ENCODE results near the gene PRR7.
A peak's percentile ranks its signal among the peaks of the same experiment; 100 is the strongest.

The PRR7 gene

DNA sequence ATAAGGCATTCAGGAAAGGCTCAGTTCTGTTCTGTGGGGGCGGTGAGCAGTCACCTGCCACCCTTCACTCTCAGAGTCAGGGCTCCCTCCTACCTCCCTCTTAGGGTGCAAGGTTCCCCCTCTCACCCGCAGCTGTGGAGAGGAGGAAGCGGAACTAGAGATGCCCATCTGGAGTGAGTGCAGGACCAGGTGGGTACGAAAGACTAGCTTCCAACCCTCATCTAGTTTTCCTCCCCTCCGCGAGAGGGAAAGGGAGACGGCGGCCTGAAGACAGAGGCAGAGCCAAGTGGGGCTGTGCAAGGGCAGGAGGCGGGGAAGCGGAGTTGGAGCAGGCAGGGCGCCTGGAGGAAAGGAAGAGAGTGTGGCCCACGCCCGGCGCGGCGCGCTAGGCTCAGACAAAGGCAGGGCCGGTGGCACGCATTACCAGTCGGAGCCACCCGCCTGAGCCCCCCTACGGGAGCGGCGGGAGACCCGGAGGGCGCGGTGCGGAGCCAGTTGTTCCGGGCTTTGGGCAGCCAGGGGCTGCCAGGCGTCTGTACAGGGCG is 7.3 kb downstream of the PRR7 start:
- no peak for DNase-seq (ENCODE audit: low read depth, low spot score)
- in situ Hi-C loops (cut with HindIII; ENCODE audit: low sequenced_read_pairs): no loop called here
- TF ChIP-seq, protein P1, sequence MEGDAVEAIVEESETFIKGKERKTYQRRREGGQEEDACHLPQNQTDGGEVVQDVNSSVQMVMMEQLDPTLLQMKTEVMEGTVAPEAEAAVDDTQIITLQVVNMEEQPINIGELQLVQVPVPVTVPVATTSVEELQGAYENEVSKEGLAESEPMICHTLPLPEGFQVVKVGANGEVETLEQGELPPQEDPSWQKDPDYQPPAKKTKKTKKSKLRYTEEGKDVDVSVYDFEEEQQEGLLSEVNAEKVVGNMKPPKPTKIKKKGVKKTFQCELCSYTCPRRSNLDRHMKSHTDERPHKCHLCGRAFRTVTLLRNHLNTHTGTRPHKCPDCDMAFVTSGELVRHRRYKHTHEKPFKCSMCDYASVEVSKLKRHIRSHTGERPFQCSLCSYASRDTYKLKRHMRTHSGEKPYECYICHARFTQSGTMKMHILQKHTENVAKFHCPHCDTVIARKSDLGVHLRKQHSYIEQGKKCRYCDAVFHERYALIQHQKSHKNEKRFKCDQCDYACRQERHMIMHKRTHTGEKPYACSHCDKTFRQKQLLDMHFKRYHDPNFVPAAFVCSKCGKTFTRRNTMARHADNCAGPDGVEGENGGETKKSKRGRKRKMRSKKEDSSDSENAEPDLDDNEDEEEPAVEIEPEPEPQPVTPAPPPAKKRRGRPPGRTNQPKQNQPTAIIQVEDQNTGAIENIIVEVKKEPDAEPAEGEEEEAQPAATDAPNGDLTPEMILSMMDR (IDR thresholded peaks at IDR 0.05; ENCODE audit: low read depth, low read length): no peak
- peak overlapping the region; percentile 27 for H3K4me3 ChIP-seq (ENCODE audit: low read depth, low read length)

DNA sequence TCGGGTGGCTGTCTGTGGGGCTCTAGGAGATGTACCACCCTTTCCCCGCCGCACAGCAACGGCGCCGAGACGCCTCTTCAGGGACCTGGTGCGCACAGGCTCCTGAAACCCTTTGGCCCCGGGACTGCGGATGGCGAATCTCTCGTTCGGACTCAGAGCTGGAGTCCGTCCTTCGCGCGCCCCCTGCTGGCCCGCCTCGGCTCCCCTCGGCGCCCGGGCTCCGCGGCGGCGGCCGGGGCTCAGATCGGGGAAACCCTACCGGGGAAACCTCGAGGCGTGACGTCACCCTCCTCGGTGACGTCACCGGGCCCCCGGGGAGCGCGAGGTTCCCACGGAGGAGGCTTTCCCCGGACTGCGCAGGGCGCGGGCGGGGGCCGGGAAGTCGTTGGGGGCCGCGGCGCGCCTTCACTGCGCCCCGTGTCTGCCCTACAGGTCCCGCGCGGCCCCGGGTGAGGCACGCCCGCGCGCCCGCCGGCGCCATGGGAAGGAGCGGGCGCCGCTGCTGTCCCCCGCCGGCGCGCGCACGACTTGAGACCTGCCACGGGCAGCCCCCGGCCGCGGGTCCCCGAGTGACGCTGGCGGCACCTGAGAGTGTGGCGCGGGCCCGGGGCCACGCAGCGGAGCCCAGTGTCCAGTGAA is 7.9 kb downstream of the PRR7 start:
- in situ Hi-C loops (cut with HindIII; ENCODE audit: low sequenced_read_pairs): no loop called here
- peak overlapping the region; percentile 27 for H3K4me3 ChIP-seq (ENCODE audit: low read depth, low read length)
- TF ChIP-seq, protein P1 (IDR thresholded peaks at IDR 0.05; ENCODE audit: low read depth, low read length): peak; percentile 79
- peak; percentile 89 for DNase-seq (ENCODE audit: low read depth, low spot score)

DNA sequence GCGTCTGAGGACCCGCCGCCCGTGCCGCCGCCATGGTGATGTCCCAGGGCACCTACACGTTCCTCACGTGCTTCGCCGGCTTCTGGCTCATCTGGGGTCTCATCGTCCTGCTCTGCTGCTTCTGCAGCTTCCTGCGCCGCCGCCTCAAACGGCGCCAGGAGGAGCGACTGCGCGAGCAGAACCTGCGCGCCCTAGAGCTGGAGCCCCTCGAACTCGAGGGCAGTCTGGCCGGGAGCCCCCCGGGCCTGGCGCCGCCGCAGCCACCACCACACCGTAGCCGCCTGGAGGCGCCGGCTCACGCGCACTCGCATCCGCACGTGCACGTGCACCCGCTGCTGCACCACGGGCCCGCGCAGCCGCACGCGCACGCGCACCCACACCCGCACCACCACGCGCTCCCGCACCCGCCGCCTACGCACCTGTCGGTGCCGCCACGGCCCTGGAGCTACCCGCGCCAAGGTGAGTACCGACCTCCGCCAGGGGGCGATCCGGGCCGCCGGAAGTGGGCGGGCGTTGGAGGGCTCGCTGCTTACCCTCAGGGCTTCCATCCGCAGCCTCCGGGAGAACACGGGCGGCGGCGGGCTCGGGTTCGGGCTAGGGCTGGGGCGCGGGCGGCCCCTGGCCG is 8.5 kb downstream of the PRR7 start:
- DNase-seq (ENCODE audit: low read depth, low spot score): peak; percentile 71
- peak overlapping the region; percentile 27 for H3K4me3 ChIP-seq (ENCODE audit: low read depth, low read length)
- TF ChIP-seq, protein P1 (IDR thresholded peaks at IDR 0.05; ENCODE audit: low read depth, low read length): peak; percentile 63
- in situ Hi-C loops (cut with HindIII; ENCODE audit: low sequenced_read_pairs): no loop called here

DNA sequence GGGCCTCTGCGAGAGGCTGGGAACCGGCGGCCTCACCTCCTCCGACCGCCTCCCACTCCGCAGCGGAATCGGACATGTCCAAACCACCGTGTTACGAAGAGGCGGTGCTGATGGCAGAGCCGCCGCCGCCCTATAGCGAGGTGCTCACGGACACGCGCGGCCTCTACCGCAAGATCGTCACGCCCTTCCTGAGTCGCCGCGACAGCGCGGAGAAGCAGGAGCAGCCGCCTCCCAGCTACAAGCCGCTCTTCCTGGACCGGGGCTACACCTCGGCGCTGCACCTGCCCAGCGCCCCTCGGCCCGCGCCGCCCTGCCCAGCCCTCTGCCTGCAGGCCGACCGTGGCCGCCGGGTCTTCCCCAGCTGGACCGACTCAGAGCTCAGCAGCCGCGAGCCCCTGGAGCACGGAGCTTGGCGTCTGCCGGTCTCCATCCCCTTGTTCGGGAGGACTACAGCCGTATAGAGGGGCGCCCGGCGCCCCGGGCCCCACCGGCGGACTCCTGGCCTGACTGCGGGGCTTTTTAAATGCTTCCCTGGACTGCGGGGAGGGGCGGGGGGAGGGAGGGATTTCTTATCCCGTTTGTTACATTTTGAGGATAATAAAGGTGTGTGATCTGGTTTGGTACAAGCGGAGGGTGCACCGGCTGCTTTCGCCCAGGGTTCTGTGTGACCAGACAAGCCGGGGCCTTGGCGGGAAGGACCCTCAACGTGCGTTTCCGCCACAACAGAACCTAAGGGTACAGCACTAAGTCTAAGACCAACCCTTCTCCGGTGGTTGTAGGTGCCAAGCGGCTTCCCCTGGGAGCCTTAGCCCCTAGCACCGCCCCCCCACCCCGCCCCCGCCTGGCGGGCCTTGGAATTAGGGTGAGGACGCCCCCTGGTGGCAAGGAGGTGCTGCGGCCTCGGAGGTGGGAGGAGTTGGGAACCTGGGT is 9.3 kb downstream of the PRR7 start:
- peak; percentile 92 for DNase-seq (ENCODE audit: low read depth, low spot score)
- TF ChIP-seq, protein P1 (IDR thresholded peaks at IDR 0.05; ENCODE audit: low read depth, low read length): peak; percentile 96
- in situ Hi-C loops (cut with HindIII; ENCODE audit: low sequenced_read_pairs): no loop called here
- H3K4me3 ChIP-seq (ENCODE audit: low read depth, low read length): peak overlapping the region; percentile 9

DNA sequence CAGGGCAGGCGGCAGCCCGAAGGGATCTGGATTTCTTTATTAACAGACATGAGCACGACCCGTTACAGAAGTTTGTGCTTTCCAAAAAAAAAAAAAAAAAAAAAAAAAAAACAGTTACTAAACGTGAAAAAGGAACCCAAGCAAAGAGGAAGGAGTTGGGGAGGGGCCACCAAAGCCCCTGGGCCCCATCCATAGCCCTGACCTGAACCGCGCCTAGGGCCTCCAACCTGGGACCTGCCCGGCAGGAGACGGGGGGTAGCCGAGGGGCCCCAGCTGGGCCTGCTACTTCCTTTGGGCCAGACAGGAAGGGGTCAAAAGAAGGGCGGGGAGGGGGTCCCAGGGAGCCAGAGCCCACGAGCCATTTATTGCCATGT is 10.0 kb downstream of the PRR7 start:
- in situ Hi-C loops (cut with HindIII; ENCODE audit: low sequenced_read_pairs): no loop called here
- no peak overlapping the region for H3K4me3 ChIP-seq (ENCODE audit: low read depth, low read length)
- TF ChIP-seq, protein P1 (IDR thresholded peaks at IDR 0.05; ENCODE audit: low read depth, low read length): no peak
- DNase-seq (ENCODE audit: low read depth, low spot score): no peak

Data from astrocyte of the spinal cord (primary cell).